ENCODE results near the gene TTC21B.

TTC21B gene

GRCh38 chr2:165886487-165887146 is 67.0 kb downstream of the TTC21B start:
- peaks cover 47% of the 10 kb centered on the region for H3K36me3 ChIP-seq (ENCODE audit: low read depth)
- no peak for DNase-seq (ENCODE audit: low spot score)
- no peak for ATAC-seq (ENCODE audit: low read depth)
- no peak overlapping the region for H3K4me3 ChIP-seq (ENCODE audit: severe bottlenecking)
- H3K27ac ChIP-seq (ENCODE audit: poor library complexity, severe bottlenecking) = no peak overlapping the region
- no peaks in the 10 kb centered on the region for H3K9me3 ChIP-seq (ENCODE audit: severe bottlenecking)
- no peak for TF ChIP-seq CTCF (IDR thresholded peaks at IDR 0.05; ENCODE audit: poor library complexity, severe bottlenecking)
- no peaks in the 10 kb centered on the region for H3K27me3 ChIP-seq (ENCODE audit: insufficient read depth, poor library complexity, severe bottlenecking)
- no peaks in the 10 kb centered on the region for H3K4me1 ChIP-seq (ENCODE audit: insufficient read depth, poor library complexity, severe bottlenecking)

- H3K4me3 ChIP-seq (ENCODE audit: severe bottlenecking) = no peak overlapping the region
- H3K36me3 ChIP-seq (ENCODE audit: low read depth) = peaks cover 39% of the 10 kb centered on the region
- H3K4me1 ChIP-seq (ENCODE audit: insufficient read depth, poor library complexity, severe bottlenecking) = no peaks in the 10 kb centered on the region
- DNase-seq (ENCODE audit: low spot score) (no peak), ATAC-seq (ENCODE audit: low read depth) (no peak)
- H3K27ac ChIP-seq (ENCODE audit: poor library complexity, severe bottlenecking) = no peak overlapping the region
- no peaks in the 10 kb centered on the region for H3K27me3 ChIP-seq (ENCODE audit: insufficient read depth, poor library complexity, severe bottlenecking)
- TF ChIP-seq CTCF (IDR thresholded peaks at IDR 0.05; ENCODE audit: poor library complexity, severe bottlenecking) = no peak
- H3K9me3 ChIP-seq (ENCODE audit: severe bottlenecking) = no peaks in the 10 kb centered on the region
These were observed 75.7 kb downstream of the TTC21B start for GRCh38 chr2:165877565-165878550.

- no peak for TF ChIP-seq CTCF (IDR thresholded peaks at IDR 0.05; ENCODE audit: poor library complexity, severe bottlenecking)
- Histone ChIP-seq H3K4me3 (ENCODE audit: severe bottlenecking) (no peak overlapping the region), H3K4me1 (ENCODE audit: insufficient read depth, poor library complexity, severe bottlenecking) (no peaks in the 10 kb centered on the region), H3K27me3 (ENCODE audit: insufficient read depth, poor library complexity, severe bottlenecking) (no peaks in the 10 kb centered on the region), H3K36me3 (ENCODE audit: low read depth) (peaks cover 30% of the 10 kb centered on the region; the same call in 1 of the 2 replicates), H3K27ac (ENCODE audit: poor library complexity, severe bottlenecking) (no peak overlapping the region), H3K9me3 (ENCODE audit: severe bottlenecking) (no peaks in the 10 kb centered on the region)
- DNase-seq (ENCODE audit: low spot score) (no peak), ATAC-seq (ENCODE audit: low read depth) (peak; percentile 23; the same call in 1 of the 3 replicates)
These were observed 76.9 kb downstream of the TTC21B start for GRCh38 chr2:165876712-165877111.

- Histone ChIP-seq H3K4me3 (ENCODE audit: severe bottlenecking) (no peak overlapping the region), H3K27me3 (ENCODE audit: insufficient read depth, poor library complexity, severe bottlenecking) (no peaks in the 10 kb centered on the region), H3K27ac (ENCODE audit: poor library complexity, severe bottlenecking) (no peak overlapping the region), H3K4me1 (ENCODE audit: insufficient read depth, poor library complexity, severe bottlenecking) (no peaks in the 10 kb centered on the region), H3K36me3 (ENCODE audit: low read depth) (peaks cover 29% of the 10 kb centered on the region; the same call in 1 of the 2 replicates), H3K9me3 (ENCODE audit: severe bottlenecking) (no peaks in the 10 kb centered on the region)
- no peak for TF ChIP-seq CTCF (IDR thresholded peaks at IDR 0.05; ENCODE audit: poor library complexity, severe bottlenecking)
- ATAC-seq (ENCODE audit: low read depth) (no peak), DNase-seq (ENCODE audit: low spot score) (no peak)
These were observed 77.3 kb downstream of the TTC21B start for GRCh38 chr2:165876269-165876668.

All from RWPE2 (cell line).